Left hindlimb (tissue), 1 donor: ENCODE data around the gene MYO19.
"Not testable (repeated sequence)": the region's sequence is repeated elsewhere in the genome, so short reads cannot be mapped to it uniquely, and the experiment has no call there.

Experiments used
- DNase-seq: peaks from one replicate; pipeline ENCODE4 v3.0.0-alpha.2; 2018

MYO19 gene

GRCh38 chr17:36461330-36462110 is 73.1 kb downstream of the MYO19 start:
- no peak for DNase-seq

- no peak for DNase-seq
These were observed 74.3 kb downstream of the MYO19 start for GRCh38 chr17:36460265-36460937.

- DNase-seq: no peak
These were observed 75.1 kb downstream of the MYO19 start for GRCh38 chr17:36459601-36460000.

- no peak for DNase-seq
These were observed 75.6 kb downstream of the MYO19 start for GRCh38 chr17:36459045-36459444.

GRCh38 chr17:36457701-36458100 is 77.0 kb downstream of the MYO19 start:
- DNase-seq: not testable (repeated sequence)

GRCh38 chr17:36452888-36453287 is 81.8 kb downstream of the MYO19 start:
- DNase-seq: not testable (repeated sequence)

- not testable (repeated sequence) for DNase-seq
These were observed 84.7 kb downstream of the MYO19 start for GRCh38 chr17:36449997-36450396.
